Endodermal cell (in vitro differentiated cells): ENCODE measurements around the gene ST8SIA1. TPM values are rescaled to one million over a fixed set of nuclear protein-coding genes. Genes with fewer than 3 reads are reported as not detected.

ENCODE experiments used
- DNase-seq: peaks from one replicate; pipeline ENCODE4 v3.0.0-alpha.2; 2017
- H3K27ac ChIP-seq: 2 replicates; pipeline ENCODE4 v1.5.1; 2013; ENCODE audit warnings: mild to moderate bottlenecking, low read depth, low read length, moderate library complexity
- H3K27me3 ChIP-seq: 2 replicates; pipeline ENCODE4 v1.6.1; 2013; ENCODE audit warnings: mild to moderate bottlenecking, low read length, moderate library complexity; ENCODE audit not compliant: insufficient read depth, control insufficient read depth, poor library complexity, severe bottlenecking
- H3K36me3 ChIP-seq: 2 replicates; pipeline ENCODE4 v1.7.0; 2013; ENCODE audit warnings: mild to moderate bottlenecking, low read length, moderate library complexity; ENCODE audit not compliant: control insufficient read depth, insufficient read depth
- H3K4me1 ChIP-seq: one replicate; pipeline ENCODE4 v1.7.0; 2013; ENCODE audit warnings: low read length; ENCODE audit not compliant: control insufficient read depth, insufficient read depth
- H3K4me3 ChIP-seq: 2 replicates; pipeline ENCODE4 v1.5.1; 2013; ENCODE audit warnings: mild to moderate bottlenecking, low read length, moderate library complexity
- H3K9ac ChIP-seq: 2 replicates; pipeline ENCODE4 v1.6.1; 2013; ENCODE audit warnings: mild to moderate bottlenecking, low read length, moderate library complexity; ENCODE audit not compliant: poor library complexity, severe bottlenecking; ENCODE audit errors: extremely low read depth
- H3K9me3 ChIP-seq: 2 replicates; pipeline ENCODE4 v1.6.1; 2013; ENCODE audit warnings: mild to moderate bottlenecking, low read length, moderate library complexity; ENCODE audit not compliant: control insufficient read depth
- H3K27ac Mint-ChIP-seq: 2 replicates; pipeline ENCODE4 v1.8.0; 2020; ENCODE audit warnings: mixed read lengths
- H3K27me3 Mint-ChIP-seq: 2 replicates; pipeline ENCODE4 v1.8.0; 2021; ENCODE audit warnings: mild to moderate bottlenecking, mixed read lengths; ENCODE audit not compliant: insufficient read depth
- H3K36me3 Mint-ChIP-seq: 2 replicates; pipeline ENCODE4 v1.8.0; 2020; ENCODE audit warnings: low read depth, mixed read lengths
- H3K4me1 Mint-ChIP-seq: 2 replicates; pipeline ENCODE4 v1.8.0; 2020; ENCODE audit warnings: mixed read lengths
- H3K4me3 Mint-ChIP-seq: 2 replicates; pipeline ENCODE4 v1.8.0; 2020; ENCODE audit warnings: mild to moderate bottlenecking, moderate library complexity, mixed read lengths
- H3K9me3 Mint-ChIP-seq: 2 replicates; pipeline ENCODE4 v1.8.0; 2020; ENCODE audit warnings: mild to moderate bottlenecking, mixed read lengths
- WGBS, 2 experiments: methylation state at CpG; one replicate each; pipeline versions ENCODE4 v1.1.5 to v1.1.7; 2013; ENCODE audit warnings: missing lambda C conversion rate in 2 of 2, mixed read lengths in 1 of 2; ENCODE audit not compliant: insufficient coverage in 1 of 2, insufficient read length in 1 of 2; 5-methylcytosine and 5-hydroxymethylcytosine counted together
- total RNA-seq, 2 donors: library from RNA; stranded (reverse); fragmentation: NEBNext Ultra II Directional in 1 of 2; extraction: Animal tissue kit (Norgen Biotek cat#: 25700) in 1 of 2; gene quantifications; 2 replicates in 1 of 2; 3 replicates in 1 of 2; pipeline ENCODE4 v1.2.1, GENCODE V29; 2021
- TF ChIP-seq, protein P1 (sequence below): fragments of 200-600 bp; sonication (generic); conservative IDR thresholded peaks from 2 replicates; pipeline ENCODE4 v1.5.0; 2021; ENCODE audit warnings: antibody characterized with exemption, mild to moderate bottlenecking

The ST8SIA1 gene
- total RNA-seq, 2 donors from 2014 or later = 11.2 to 13.3 TPM

DNA sequence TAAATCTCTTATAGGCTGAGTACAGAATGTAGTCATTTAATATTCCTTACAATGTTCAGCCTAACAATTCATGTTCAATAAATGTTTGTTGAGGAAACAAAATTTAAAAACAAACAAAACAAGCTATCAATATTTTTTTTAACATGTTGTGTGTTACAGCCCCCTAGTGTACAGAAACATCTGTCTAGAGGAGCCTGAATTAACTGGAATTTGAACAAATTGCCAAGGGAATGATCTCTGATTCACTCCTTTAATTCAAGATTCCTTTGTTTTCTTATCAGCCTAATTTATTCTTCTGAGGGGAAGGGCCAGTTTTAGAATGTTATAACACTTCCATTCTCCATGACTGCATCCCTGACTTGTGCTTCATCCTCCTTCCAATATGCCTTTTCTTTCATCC is 161.3 kb downstream of the ST8SIA1 start:
- Mint-ChIP-seq H3K27ac (no peak overlapping the region), H3K4me3 (no peak overlapping the region), H3K36me3 (no peaks in the 10 kb centered on the region), H3K4me1 (no peaks in the 10 kb centered on the region), H3K9me3 (peaks cover 3% of the 10 kb centered on the region), H3K27me3 (peaks cover 3% of the 10 kb centered on the region)
- TF ChIP-seq, protein P1, sequence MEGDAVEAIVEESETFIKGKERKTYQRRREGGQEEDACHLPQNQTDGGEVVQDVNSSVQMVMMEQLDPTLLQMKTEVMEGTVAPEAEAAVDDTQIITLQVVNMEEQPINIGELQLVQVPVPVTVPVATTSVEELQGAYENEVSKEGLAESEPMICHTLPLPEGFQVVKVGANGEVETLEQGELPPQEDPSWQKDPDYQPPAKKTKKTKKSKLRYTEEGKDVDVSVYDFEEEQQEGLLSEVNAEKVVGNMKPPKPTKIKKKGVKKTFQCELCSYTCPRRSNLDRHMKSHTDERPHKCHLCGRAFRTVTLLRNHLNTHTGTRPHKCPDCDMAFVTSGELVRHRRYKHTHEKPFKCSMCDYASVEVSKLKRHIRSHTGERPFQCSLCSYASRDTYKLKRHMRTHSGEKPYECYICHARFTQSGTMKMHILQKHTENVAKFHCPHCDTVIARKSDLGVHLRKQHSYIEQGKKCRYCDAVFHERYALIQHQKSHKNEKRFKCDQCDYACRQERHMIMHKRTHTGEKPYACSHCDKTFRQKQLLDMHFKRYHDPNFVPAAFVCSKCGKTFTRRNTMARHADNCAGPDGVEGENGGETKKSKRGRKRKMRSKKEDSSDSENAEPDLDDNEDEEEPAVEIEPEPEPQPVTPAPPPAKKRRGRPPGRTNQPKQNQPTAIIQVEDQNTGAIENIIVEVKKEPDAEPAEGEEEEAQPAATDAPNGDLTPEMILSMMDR = peak; percentile 33
- no peak overlapping the region for H3K9ac ChIP-seq
- H3K4me1 ChIP-seq = no peaks in the 10 kb centered on the region
- H3K27me3 ChIP-seq = no peaks in the 10 kb centered on the region
- no peak overlapping the region for H3K4me3 ChIP-seq
- H3K36me3 ChIP-seq = no peaks in the 10 kb centered on the region
- DNase-seq = no peak
- no peak overlapping the region for H3K27ac ChIP-seq
- no peaks in the 10 kb centered on the region for H3K9me3 ChIP-seq

DNA sequence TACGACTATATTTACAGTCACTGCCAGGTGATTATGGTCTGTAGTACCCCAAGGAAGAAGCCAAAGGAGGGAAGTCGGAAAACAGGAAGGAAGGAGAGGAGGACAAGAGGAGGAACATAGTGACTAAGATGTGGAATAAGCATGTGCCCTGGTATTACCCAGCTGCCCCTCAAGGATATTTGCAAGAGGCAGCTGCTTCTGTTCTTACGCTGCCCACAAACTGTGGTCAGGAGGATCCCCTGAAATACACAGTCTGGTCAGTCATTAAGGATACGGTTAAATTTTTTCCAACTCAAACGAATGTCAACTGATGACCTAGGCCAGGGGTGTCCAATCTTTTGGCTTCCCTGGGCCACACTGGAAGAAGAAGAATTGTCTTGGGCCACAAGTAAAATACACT is 162.0 kb downstream of the ST8SIA1 start:
- no peak overlapping the region for H3K27ac Mint-ChIP-seq
- H3K4me3 Mint-ChIP-seq = no peak overlapping the region
- no peaks in the 10 kb centered on the region for H3K4me1 Mint-ChIP-seq
- H3K9me3 Mint-ChIP-seq = peaks cover 3% of the 10 kb centered on the region
- H3K27me3 ChIP-seq = no peaks in the 10 kb centered on the region
- 90 to 100% methylated on average over 5 of the region's 5 CpGs for WGBS, 2 experiments
- DNase-seq = no peak
- TF ChIP-seq, protein P1 = no peak
- H3K9ac ChIP-seq = no peak overlapping the region
- H3K4me3 ChIP-seq = no peak overlapping the region
- no peaks in the 10 kb centered on the region for H3K9me3 ChIP-seq
- no peaks in the 10 kb centered on the region for H3K4me1 ChIP-seq
- H3K36me3 Mint-ChIP-seq = no peaks in the 10 kb centered on the region
- no peaks in the 10 kb centered on the region for H3K36me3 ChIP-seq
- H3K27ac ChIP-seq = no peak overlapping the region
- peaks cover 3% of the 10 kb centered on the region for H3K27me3 Mint-ChIP-seq

DNA sequence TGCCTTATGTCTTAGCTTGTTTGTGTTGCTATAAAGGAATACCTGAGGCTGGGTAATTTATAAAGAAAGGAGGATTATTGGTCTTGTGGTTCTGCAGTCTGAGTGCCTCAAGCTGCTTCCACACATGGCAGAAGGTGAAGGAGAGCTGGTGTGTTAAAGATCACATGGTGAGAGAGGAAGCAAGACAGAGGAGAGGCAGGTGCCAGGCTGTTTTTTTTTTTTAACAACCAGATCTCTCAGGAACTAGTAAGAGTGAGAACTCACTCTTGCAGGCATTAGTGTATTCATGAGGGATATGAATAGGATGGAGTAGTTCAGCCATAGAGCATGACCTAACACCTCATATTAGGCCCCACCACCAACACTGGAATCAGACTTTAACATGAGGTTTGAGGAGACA is 165.1 kb downstream of the ST8SIA1 start:
- no peaks in the 10 kb centered on the region for H3K9me3 Mint-ChIP-seq
- H3K27ac Mint-ChIP-seq = no peak overlapping the region
- TF ChIP-seq, protein P1 = no peak
- no peaks in the 10 kb centered on the region for H3K9me3 ChIP-seq
- no peaks in the 10 kb centered on the region for H3K36me3 Mint-ChIP-seq
- no peaks in the 10 kb centered on the region for H3K4me1 ChIP-seq
- H3K27me3 Mint-ChIP-seq = no peaks in the 10 kb centered on the region
- H3K9ac ChIP-seq = no peak overlapping the region
- H3K36me3 ChIP-seq = no peaks in the 10 kb centered on the region
- no peak overlapping the region for H3K4me3 Mint-ChIP-seq
- DNase-seq = no peak
- H3K27ac ChIP-seq = no peak overlapping the region
- no peaks in the 10 kb centered on the region for H3K27me3 ChIP-seq
- no peaks in the 10 kb centered on the region for H3K4me1 Mint-ChIP-seq
- H3K4me3 ChIP-seq = no peak overlapping the region
